Endothelial cell of umbilical vein (primary cell): ENCODE results near the gene FGF22. TPM values are rescaled to one million over a fixed set of nuclear protein-coding genes. Genes with fewer than 3 reads are reported as not detected.

Source experiments
- BruUV-seq: library from RNA; stranded (reverse); fragments of 400-500 nt; replicated peaks from 2 replicates; lab custom pipeline; 2021; lab: Mats Ljungman, UMichigan
- CTCF ChIA-PET: fragments of 300-600, 350-600 bp; sonication (Branson Sonifier 250); formaldehyde crosslinking; loops from one replicate; lab custom pipeline; 2021; ENCODE audit warnings: antibody characterized with exemption, inconsistent platforms; lab: Charles Lee
- POLR2A ChIA-PET: fragments of 300-600, 350-600 bp; sonication (Branson Sonifier 250); formaldehyde crosslinking; loops from one replicate; lab custom pipeline; 2021; ENCODE audit warnings: antibody characterized with exemption, inconsistent platforms; lab: Charles Lee
- DNase-seq: peaks from one replicate; pipeline ENCODE4 v3.0.0-alpha.2; 2011; ENCODE audit warnings: low read depth, low spot score
- FAIRE-seq: peaks from 2 replicates; lab custom pipeline; 2011; peaks lifted over from hg19 to GRCh38; lab: Jason Lieb, UNC
- H2AFZ ChIP-seq: 2 replicates; pipeline ENCODE4 v1.6.0; 2012; ENCODE audit warnings: low read depth, low read length, control low read depth, inconsistent platforms
- H3K27ac ChIP-seq: 2 replicates; pipeline ENCODE4 v1.5.1; 2011; ENCODE audit warnings: low read depth, mild to moderate bottlenecking, control low read depth, low read length, moderate library complexity; ENCODE audit not compliant: insufficient read depth
- H3K27me3 ChIP-seq, 2 experiments: 2 replicates each; pipeline versions ENCODE4 v1.6.0 to v1.6.1; 2011; ENCODE audit warnings: low read length in 2 of 2, mixed read lengths in 1 of 2; ENCODE audit not compliant: control insufficient read depth in 2 of 2, insufficient read depth in 2 of 2
- H3K36me3 ChIP-seq, 2 experiments: 2 replicates in 1 of 2; 3 replicates in 1 of 2; pipeline ENCODE4 v1.5.1; 2011; ENCODE audit warnings: low read length in 2 of 2, mild to moderate bottlenecking in 1 of 2, moderate library complexity in 1 of 2; ENCODE audit not compliant: control insufficient read depth in 2 of 2, insufficient read depth in 2 of 2; ENCODE audit errors: extremely low read depth in 1 of 2
- H3K4me1 ChIP-seq: 3 replicates; pipeline ENCODE4 v1.5.1; 2011; ENCODE audit warnings: mild to moderate bottlenecking, low read length; ENCODE audit not compliant: control insufficient read depth, insufficient read depth; ENCODE audit errors: extremely low read depth
- H3K4me2 ChIP-seq: 2 replicates; pipeline ENCODE4 v1.6.1; 2011; ENCODE audit warnings: low read length, control low read depth, mixed read lengths; ENCODE audit not compliant: insufficient read depth
- H3K4me3 ChIP-seq, 3 experiments: fragments of 200-600 bp in 1 of 3; sonication (generic), shearing (Covaris generic) in 1 of 3; replicated peaks in 1 of 3; 2 replicates each; pipeline ENCODE4 v1.5.1; 2011 to 2016; ENCODE audit warnings: control low read depth in 3 of 3, low read length in 3 of 3, mild to moderate bottlenecking in 2 of 3, inconsistent platforms in 1 of 3, low read depth in 1 of 3, moderate library complexity in 1 of 3; ENCODE audit not compliant: insufficient read depth in 1 of 3
- H3K79me2 ChIP-seq: 2 replicates; pipeline ENCODE4 v1.6.0; 2012; ENCODE audit warnings: low read length, inconsistent platforms; ENCODE audit not compliant: control insufficient read depth, insufficient read depth
- H3K9ac ChIP-seq: replicated peaks from 2 replicates; pipeline ENCODE3; 2011; ENCODE audit warnings: low read length, control low read depth; ENCODE audit not compliant: insufficient read depth; ENCODE audit errors: extremely low read depth
- H3K9me1 ChIP-seq: replicated peaks from 3 replicates; pipeline ENCODE4 v1.6.0; 2011; ENCODE audit warnings: mild to moderate bottlenecking, low read length; ENCODE audit not compliant: control insufficient read depth, insufficient read depth; ENCODE audit errors: extremely low read depth
- H3K9me3 ChIP-seq: replicated peaks from 2 replicates; pipeline ENCODE4 v1.5.1; 2012; ENCODE audit warnings: low read length, inconsistent platforms; ENCODE audit not compliant: control insufficient read depth, insufficient read depth
- H4K20me1 ChIP-seq: replicated peaks from 2 replicates; pipeline ENCODE3; 2011; ENCODE audit warnings: mild to moderate bottlenecking, low read length; ENCODE audit not compliant: control insufficient read depth, insufficient read depth; ENCODE audit errors: extremely low read depth
- CTCF ChIP-seq, 2 donors: IDR thresholded peaks; 1 replicate in 1 of 2; 2 replicates in 1 of 2; pipeline ENCODE4 v1.5.1; 2011; ENCODE audit warnings: low read length in 2 of 2, mild to moderate bottlenecking in 2 of 2, moderate library complexity in 2 of 2, control low read depth in 1 of 2, inconsistent platforms in 1 of 2, low read depth in 1 of 2; ENCODE audit not compliant: insufficient read depth in 1 of 2; ENCODE audit errors: extremely low read depth in 1 of 2
- FOS ChIP-seq: IDR thresholded peaks from 2 replicates; pipeline ENCODE4 v1.6.1; 2011; ENCODE audit warnings: mild to moderate bottlenecking, low read length, moderate library complexity, borderline replicate concordance; ENCODE audit not compliant: insufficient read depth
- GATA2 ChIP-seq: IDR thresholded peaks from 2 replicates; pipeline ENCODE4 v1.7.0; 2011; ENCODE audit warnings: low read depth, mild to moderate bottlenecking, moderate library complexity, mixed read lengths, low read length; ENCODE audit not compliant: insufficient read length, insufficient read depth
- MAX ChIP-seq: IDR thresholded peaks from 2 replicates; pipeline ENCODE4 v1.6.1; 2011; ENCODE audit not compliant: insufficient read depth, insufficient read length
- POLR2AphosphoS5 ChIP-seq: IDR thresholded peaks from 2 replicates; pipeline ENCODE4 v1.6.1; 2012; ENCODE audit warnings: low read depth, mild to moderate bottlenecking, control low read depth, low read length, moderate library complexity; ENCODE audit not compliant: insufficient read depth
- dilution Hi-C: fragments of 300-500 bp; cut with MboI; formaldehyde crosslinking; loops from one replicate; pipeline ENCODE4 v1.15.0; 2019; ENCODE audit warnings: low sequenced_read_pairs; ENCODE audit not compliant: extremely low pct_ligation_motif_present
- intact Hi-C: fragments of 100-400 bp; cut with micrococcal nuclease; formaldehyde crosslinking; loops from one replicate; pipeline ENCODE4 v1.10.0; 2022
- polyA plus RNA-seq, 4 experiments: library from polyadenylated mRNA; depleted of rRNA in 3 of 4; stranded (reverse) in 3 of 4; unstranded in 1 of 4; fragments of >200 nt; gene quantifications; 2 replicates each; pipeline versions ENCODE4 v1.2.1 to v1.2.3, GENCODE V29; 2011 to 2012; ENCODE audit warnings: missing spikeins in 1 of 4
- total RNA-seq: library from RNA; stranded (reverse); gene quantifications from 2 replicates; pipeline ENCODE4 v1.2.3, GENCODE V29; 2021

FGF22 gene
- total and polyA plus RNA-seq, 2 donors (not counting 3 experiments of a cell fraction or from before 2014, with no cell fraction given) = 0.07 TPM; not detected in 1

- H4K20me1 ChIP-seq = no peaks in the 10 kb centered on the region
- no peaks in the 10 kb centered on the region for H3K79me2 ChIP-seq
- no peak overlapping the region for H3K4me3 ChIP-seq
- H3K27me3 ChIP-seq = no peaks in the 10 kb centered on the region
- H3K4me2 ChIP-seq = no peak overlapping the region
- no peak overlapping the region for H2AFZ ChIP-seq
- no peak for TF ChIP-seq CTCF (IDR thresholded peaks at IDR 0.05; ENCODE audit: extremely low read depth in 1 of 2, insufficient read depth in 1 of 2, low read depth in 1 of 2, low read length in 2 of 2)
- no peak for TF ChIP-seq GATA2
- TF ChIP-seq POLR2AphosphoS5 = no peak
- no peak for TF ChIP-seq MAX
- no peak for TF ChIP-seq FOS
- no peak for DNase-seq
- dilution Hi-C loops = no loop called here
- H3K4me1 ChIP-seq = no peaks in the 10 kb centered on the region
- CTCF ChIA-PET = no interaction called here
- intact Hi-C loops = no loop called here
- H3K36me3 ChIP-seq = peaks cover 3 to 27% of the 10 kb centered on the region in 2 experiments
- no TSS peak for BruUV-seq
- no peak overlapping the region for H3K9ac ChIP-seq
- H3K9me3 ChIP-seq = no peaks in the 10 kb centered on the region
- H3K9me1 ChIP-seq = no peaks in the 10 kb centered on the region
- POLR2A ChIA-PET = no interaction called here
- no peak overlapping the region for H3K27ac ChIP-seq
- FAIRE-seq = no peak
Observed at GRCh38 chr19:619286-620002, 20.2 kb upstream of the FGF22 start.
